Inflammatory macrophage treated with lipopolysaccharide for 4 hours (primary cell): Measurements from ENCODE around the gene ADH5.
"Not testable (repeated sequence)": the region's sequence is repeated elsewhere in the genome, so short reads cannot be mapped to it uniquely, and the experiment has no call there.

Experiments used
- DNase-seq: peaks from one replicate; pipeline ENCODE4 v3.0.0-alpha.2; 2020

Gene ADH5

DNA sequence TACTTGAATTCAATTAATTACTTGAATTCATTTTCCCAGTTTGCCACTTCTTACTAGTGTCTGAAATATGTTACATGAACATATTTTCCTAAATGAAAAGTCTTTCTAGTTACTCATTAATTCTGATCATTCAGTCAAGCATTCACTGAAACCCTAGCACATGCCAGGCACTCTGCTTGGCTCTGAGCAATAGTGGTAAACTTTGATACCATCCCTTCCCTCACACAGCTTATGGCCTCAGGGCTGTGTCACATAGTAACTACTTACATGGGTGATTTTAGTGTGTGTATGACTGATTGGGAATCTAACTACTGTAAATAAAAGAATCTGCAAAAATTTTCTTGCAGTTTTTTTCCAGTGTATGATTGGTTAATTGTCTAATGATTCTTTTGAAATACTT lies 60.4 kb downstream of the ADH5 start:
- DNase-seq, result no peak

DNA sequence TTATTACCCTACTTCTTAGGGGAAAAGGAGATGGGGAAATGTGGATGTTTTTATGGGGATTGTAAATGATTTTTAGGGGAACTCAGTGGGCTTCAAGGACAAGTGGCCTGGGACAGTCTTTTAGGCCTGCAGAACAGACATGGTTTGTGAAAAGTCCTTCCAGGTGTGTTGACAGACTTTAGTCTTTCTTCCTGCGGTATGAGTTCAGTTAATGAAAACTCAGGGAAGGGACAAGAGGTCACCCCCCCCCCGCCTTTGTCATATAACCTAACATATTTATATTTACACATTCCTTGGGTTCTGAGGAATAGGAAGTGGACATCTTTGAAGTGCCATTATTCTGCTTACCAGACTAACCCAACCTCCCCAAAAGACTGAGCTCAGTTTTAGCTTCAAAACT lies 61.3 kb downstream of the ADH5 start:
- no peak for DNase-seq

DNA sequence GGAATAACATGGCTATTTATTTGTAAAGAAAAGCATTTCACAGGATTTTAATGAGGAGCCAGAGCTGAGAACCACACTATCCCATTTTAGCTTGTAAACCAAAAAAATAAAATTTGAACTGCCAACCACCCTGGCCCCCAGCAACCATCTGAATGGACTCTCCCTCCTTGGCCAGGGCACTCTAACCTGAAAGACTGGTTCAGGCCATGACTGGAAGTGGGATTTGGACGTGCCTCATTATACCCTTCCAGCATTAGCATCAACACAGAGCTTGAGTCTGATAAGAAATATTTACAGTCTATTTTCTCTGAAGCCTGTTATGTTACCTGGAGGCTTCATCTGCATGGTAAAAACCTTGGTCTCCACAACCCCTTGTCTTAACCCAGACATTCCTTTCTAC lies 63.1 kb downstream of the ADH5 start:
- DNase-seq, result no peak

DNA sequence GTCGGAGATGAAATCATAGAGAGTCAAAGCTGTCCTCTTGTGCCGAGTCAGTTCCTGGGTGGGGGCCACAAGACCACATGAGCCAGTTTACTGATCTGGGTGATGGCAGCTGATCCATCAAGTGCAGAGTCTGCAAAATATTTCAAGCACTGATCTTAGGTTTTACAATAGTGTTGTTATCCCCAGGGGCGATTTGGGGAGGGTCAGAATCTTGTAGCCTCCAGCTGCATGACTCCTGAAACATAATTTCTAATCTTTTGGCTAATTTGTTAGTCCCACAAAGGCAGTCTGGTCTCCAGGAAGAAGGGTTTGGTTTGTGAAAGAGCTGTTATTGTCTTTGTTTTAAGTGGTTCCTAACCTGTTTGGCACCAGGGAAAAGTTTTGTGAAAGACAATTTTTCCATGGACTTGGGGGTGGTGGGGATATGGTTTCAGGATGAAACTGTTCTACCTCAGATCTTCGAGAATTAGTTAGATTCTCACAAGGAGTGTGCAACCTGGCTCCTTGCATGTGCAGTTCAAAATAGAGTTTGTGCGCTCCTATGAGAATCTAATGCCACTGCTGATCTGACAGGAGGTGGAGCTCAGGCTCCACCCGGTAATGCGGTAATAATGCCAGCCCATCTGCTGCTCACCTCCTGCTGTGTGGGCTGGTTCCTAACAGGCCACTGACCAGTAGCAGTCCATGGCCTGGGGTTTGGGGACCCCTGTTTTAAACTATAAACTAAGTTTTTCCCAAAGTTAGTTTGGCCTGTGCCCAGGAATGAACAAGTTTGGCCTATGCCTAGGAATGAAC lies 63.9 kb downstream of the ADH5 start:
- DNase-seq, result no peak

DNA sequence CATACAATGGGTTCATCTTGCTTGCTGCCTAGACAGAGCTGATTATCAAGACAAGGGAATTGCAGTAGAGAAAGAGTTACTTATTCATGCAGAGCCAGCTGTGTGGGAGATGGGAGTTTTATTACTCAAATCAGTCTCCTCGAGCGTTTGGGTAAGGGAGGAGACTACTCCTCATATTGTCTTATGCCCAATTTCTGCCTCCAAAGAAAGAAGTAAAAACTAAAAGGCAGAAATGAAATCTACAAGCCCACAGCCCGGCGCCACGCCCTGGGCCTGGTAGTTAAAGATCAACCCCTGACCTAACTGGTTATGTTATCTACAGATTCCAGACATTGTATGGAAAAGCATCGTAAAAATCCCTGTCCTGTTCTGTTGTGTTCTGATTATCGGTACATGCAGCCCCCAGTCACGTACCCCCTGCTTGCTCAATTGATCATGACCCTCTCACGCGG lies 64.8 kb downstream of the ADH5 start:
- DNase-seq, result not testable (repeated sequence)

DNA sequence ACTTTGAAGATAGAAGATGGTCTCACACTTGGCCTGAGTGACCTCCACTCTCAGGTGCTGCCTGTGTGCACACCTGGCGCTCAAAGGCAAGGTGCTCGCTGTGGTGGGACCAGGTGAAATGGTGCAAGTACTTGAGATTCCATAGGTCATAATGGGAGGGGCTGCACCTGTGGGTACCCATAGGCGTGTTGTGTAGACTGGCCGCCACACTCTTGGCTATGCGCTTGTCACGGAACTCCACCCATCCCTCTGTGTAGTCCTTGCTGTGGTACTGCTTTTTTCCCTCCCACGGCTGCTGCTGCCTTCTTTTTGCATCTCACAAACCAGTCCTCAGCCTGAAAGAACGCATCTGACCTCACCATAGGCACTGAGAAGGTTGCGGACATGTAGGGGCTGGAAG lies 66.0 kb downstream of the ADH5 start:
- no peak for DNase-seq

DNA sequence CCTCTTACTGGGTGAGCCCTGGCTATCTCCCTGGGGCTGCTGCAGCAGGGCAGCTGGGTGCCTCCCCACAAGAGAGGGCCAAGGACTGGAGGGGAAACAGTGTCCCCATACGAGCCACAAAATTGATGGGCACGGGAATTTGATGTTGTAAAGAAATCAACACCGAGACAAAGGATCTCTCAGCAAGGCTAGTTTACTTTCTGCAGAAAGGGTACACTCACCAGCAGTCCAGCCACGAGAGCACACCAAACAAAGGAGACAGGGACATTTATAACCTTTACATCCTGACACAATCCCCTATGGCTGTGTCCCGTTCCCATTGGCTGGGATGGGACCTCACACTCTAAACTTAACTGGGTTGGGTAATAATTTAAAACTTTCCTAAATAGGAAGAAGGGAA lies 67.2 kb downstream of the ADH5 start:
- DNase-seq, result no peak
